ENCODE results near the gene SLC46A3.
"Not testable (repeated sequence)": the region's sequence is repeated elsewhere in the genome, so short reads cannot be mapped to it uniquely, and the experiment has no call there.

Gene SLC46A3, protein sequence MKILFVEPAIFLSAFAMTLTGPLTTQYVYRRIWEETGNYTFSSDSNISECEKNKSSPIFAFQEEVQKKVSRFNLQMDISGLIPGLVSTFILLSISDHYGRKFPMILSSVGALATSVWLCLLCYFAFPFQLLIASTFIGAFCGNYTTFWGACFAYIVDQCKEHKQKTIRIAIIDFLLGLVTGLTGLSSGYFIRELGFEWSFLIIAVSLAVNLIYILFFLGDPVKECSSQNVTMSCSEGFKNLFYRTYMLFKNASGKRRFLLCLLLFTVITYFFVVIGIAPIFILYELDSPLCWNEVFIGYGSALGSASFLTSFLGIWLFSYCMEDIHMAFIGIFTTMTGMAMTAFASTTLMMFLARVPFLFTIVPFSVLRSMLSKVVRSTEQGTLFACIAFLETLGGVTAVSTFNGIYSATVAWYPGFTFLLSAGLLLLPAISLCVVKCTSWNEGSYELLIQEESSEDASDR

DNA sequence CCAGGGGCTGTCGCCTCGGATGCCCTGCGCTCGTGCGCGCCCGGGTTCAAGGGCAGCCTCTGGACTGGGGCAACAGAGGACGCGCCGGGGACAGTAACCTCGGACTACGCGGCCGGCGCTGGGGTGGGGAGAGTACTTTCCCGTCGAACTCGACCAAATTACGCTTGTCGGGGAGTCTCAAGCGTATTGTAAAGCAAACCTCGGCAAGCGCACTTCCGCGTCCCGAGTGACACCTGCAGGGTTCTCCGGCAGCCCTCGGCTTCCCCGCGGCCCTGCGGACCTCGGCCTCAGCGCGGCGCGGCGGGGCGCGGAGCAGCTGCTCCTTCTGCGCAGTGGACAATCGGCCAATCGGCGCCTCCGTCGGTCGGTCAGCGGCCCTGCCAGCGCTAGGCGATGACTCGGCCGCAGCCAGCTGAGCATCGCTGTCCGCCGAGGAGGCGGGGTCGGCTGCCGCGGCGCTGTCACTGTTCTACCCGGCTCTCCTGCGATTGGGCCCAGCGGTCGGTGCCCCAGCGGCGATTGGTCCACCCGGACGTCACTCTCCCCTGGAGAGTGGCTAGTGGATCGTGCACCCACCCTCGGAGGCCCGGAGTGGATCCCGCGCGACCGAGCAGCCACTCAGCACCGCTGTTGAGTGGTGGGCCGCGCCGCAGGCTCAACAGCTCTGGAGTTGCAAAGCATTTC, at the start of gene SLC46A3:
SLC46A3 (minus strand) TSS at position 428 of the 684 bp plus-strand sequence. CDS start 972 bp downstream, outside the sequence.
- peak; percentile 98 for DNase-seq

DNA sequence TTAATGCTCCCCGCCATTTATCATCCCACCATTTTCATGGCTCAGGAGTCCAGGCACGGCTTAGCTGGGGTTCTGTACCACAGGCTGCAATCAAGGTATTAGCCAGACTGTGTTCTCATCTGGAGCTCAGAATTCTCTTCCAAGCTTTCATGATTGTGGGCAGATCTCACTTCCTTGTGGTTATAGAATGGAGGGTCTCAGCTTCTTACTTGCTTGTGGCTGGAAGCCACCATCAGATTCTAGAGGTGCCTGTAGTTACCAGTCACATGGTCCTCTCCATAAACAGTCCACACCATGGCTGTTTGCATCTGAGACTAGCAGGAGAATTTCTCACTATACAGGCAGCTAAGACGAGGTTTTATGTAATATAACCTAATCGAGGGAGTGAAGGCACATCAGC, 45.1 kb upstream of the SLC46A3 start:
- DNase-seq: no peak

DNA sequence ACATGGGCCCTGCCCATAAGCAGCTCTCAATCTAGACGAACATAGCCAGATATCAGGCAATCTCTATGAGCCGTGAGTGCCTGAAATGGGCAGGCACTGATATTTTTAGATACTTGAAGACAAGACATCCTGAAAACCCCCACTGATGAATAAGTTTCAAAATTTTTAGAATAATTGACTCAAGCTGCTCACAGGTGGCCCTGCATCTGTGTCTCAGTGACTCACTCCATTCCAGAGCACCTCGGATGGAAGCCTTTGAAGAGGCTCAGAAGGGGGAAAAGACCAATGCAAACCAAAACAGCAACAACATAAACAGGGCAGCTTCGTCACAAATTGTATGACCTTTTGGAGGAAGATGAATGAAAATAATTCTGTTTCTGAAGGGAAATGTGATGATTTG, 42.8 kb upstream of the SLC46A3 start:
- DNase-seq: no peak

DNA sequence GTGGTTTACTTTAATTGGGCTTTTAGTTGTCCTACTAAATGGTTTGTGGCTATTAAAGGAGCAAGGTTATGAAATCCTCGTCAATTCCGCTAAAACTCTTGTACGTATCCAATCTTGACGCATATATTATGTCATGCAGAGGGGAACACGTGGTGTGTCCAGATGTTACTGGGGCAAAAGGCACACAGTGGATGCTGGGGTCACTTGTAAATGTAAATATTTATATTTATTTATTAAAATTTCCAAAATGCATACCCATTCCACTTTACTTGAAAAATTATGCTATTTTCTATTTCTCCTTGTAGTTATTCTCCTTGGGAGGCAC, 36.7 kb upstream of the SLC46A3 start:
- no peak for DNase-seq

DNA sequence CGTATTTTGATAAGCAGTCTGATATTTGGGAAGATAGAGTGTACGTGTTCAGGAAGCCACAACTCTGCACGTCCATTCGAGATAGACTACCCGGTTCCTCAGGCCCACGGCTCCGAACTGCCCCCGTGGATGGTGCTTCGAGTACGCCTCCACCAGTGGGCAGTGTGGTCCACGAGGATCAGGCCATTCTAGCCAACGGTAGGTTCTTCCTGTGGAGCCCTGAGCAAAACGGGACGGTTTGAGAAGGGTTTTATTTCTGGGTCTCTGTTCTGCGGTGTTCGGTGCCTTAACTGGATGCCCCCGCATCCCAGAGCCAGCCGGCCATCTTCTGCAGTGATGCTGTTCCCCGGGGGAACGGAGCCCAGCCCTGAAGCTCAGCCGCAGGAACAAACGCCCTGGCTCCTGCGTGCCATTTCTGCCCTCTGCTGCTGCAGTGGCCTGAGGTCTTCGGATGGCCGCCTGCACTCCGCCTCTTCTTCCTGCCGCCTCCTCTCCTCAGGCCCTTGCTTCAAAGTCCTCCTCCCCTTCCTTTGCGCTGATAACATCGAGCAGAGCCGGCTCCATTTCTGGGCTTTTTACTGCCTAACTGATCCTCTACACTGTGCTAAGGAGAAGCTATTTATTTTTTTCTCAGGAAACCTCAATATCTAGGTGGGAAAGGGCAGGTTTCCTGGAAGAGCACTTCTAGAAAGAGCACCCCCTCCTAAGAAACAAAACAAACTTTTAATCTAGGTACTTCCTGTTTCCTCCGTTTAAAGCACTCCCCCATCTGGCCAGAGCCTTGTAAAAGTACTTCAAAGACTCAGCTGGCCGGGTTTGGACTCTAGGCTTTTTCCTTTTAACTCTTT, 36.2 kb upstream of the SLC46A3 start:
- no peak for DNase-seq

DNA sequence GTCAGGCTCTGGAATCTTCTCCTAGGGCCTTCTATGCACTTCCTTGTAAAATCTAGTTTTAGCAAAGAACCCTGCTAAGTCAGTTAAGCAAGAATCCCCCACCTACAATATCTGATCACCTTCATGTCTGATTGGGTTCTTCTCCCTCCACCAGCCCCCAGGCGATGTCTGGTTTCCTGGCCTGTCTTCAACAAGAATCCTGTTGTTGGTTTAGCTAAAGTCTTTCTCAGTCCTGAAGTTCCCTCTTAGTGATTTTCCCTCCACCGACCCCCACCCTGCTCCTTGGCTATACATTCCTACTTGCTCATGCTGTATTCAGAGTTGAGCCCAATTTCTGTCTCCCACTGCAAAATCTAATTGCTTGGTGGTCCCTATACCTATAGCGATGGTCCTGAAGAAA, 35.2 kb upstream of the SLC46A3 start:
- no peak for DNase-seq

DNA sequence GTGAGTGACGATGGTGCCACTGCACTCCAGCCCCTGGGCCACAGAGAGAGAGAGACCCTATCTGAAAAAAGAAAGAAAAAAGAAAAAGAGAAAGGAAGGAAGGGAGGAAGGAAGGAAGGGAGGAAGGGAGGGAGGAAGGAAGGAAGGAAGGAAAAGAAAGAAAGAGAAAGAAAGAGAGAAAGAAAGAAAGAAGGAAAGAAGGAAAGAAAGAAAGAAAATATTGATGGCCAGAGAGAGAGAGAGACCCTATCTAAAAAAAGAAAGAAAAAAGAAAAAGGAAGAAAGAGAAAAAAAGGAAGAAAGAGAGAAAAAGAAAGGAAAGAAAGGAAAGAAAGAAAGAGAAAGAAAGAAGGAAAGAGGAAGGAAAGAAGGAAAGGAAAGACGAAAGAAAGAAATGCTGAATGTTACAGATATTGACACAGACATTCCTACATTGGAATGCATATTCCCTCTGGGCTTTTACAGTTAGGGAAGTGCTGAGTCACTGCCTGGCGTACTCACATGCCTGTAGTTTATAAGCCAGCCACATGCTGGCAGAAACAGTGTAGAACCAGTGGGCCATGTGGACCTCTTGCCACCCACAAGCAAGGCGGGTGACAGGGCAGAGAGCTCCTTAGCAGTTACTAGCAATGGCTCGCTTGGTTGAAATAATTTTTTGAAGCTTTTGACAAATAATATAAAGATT, 34.6 kb upstream of the SLC46A3 start:
- no peak for DNase-seq

DNA sequence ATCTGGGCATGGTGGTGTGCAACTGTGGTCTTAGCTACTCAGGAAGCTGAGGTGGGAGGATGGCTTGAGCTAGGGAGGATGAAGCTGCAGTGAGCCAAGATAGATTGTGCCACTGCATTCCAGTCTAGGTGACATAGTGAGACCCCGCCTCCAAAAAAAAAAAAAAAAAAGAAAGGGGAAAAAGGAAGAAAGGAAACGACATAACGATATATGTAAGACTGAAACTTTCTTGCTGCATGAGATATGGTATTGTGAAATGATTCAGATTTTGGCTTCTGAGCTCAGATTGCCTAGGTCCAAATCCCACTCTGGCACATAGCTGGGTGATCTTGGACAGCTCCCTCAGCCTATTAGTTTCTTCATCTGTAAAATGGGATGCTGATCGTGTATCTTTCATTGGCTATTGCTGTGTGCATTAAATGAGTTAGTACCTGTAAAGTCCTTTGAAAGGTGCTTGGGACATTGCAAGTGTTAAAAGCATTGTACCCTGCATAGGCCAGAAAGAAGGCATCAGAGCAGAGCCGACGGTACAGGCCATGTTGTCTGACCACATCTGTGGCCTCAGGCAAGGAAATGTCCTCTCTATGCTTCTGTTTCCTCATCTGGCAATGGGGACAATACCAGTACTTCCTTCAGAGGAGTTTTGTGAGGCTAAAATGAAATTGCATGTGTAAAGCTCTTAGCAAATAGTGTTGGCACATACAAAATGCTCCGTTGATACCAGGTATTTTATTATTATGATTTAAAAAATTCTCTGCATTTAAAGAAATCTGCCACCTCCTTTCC, 32.6 kb upstream of the SLC46A3 start:
- no peak for DNase-seq

DNA sequence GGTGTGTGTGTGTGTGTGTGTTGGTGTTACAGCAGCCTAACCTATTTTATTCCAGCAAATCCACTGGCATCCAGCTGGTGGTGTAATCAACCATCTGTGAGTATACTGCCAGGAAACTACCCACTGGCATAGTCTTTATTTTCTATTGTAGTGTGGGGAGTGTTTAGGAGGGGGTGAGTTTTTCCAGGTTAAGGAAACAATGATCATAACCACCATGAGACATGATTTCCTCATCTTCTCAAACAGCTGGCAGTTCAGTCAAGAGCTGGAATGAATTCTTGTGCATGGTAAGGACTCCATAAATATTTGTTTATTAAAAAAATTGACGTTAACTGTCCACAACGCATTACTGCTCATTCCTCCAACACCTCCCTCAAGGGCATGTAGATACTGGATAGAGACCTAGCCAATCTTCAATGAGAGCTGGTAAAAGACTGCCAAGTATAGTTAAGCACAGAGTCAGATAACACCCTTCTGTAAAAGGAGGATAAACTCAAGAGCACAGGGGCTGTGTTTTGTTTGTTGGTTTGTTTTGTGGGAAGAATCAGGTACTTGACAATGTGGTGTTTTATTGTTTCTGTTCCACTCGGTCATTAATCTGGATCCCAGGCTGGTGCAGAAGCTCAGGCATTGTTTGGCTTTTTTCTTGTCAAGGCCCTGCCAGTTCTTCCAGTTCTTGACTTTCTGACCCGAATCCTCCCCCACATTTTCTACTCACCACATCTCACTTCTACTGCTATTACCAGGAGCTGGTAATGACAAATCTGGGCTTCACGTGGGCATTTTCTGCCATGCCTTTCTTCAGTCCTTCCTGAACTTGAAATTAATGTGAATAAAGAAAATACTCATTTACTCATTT, 31.6 kb upstream of the SLC46A3 start:
- DNase-seq: no peak

DNA sequence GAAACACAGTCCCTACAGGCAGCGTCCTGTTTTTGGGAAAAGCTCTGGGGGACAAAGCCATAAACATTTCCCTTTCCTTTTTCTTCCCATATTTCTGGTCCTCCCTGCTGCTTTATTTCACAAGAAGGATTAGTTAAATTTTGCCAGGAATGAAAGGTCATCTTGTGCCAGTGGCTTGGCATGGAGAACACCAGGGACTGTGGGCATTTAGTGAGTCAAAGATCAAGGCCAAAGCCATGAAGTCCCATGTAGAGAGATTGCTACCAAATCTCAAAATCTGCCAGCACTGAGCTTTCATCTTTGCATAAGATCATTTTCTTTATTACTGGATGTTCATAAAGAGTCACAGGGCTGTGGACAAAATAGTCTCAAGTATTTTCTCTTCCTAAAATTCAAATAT, 29.1 kb upstream of the SLC46A3 start:
- DNase-seq: no peak

DNA sequence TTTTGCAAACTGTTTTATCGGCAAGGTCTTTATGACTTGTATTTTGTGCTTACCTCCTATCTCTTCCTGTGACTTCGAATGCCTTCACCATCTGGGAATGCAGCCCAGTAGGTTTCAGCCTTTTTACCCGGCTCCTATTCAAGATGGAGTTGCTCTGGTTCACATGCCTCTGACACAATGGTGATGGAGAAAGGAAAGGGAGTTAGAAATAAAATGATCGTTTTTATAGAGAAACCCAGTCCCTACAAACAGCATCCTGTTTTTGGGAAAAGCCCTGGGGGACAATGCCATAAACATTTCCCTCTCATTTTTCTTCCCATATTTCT, 27.5 kb upstream of the SLC46A3 start:
- no peak for DNase-seq

DNA sequence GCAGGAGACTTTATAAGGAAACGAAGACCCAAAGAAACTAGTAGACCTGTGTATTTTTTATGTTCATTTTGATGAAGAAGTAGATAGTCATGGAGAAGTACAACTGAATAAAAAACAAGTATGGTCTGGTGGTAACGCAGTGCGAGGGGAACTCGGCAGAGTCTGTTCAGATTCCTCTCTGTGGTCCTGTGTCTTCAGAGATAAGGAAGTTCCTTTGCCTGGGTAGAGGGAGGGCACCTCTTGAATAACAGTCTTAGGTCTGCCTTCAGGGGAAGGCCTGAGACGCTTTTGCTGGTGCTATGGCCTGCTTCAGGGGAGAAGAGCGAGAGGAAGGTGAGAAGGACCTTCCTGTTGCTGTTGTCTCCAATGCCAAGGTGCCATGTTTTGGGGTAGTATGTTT, 25.9 kb upstream of the SLC46A3 start:
- no peak for DNase-seq

DNA sequence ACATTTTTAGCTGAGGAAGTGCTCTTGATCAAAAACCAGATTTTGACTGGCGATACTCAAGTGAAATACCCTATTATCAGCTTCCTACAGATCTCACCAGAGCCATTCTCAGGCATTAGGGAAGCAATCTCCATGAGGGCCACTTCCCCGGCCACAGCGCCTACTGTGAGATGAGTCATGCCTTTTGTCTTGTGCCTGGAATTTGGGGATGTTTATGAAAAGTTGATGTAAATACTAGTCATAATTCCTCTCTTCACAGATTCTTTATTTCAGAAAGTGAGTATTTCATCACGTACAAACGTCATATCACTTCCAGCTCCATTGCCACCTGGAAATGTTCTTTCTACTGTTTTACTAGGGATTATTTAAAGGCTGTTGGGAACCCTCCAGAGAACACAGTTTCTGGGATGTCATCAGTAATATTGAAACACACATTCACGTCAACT, 25.3 kb upstream of the SLC46A3 start:
- DNase-seq: no peak

DNA sequence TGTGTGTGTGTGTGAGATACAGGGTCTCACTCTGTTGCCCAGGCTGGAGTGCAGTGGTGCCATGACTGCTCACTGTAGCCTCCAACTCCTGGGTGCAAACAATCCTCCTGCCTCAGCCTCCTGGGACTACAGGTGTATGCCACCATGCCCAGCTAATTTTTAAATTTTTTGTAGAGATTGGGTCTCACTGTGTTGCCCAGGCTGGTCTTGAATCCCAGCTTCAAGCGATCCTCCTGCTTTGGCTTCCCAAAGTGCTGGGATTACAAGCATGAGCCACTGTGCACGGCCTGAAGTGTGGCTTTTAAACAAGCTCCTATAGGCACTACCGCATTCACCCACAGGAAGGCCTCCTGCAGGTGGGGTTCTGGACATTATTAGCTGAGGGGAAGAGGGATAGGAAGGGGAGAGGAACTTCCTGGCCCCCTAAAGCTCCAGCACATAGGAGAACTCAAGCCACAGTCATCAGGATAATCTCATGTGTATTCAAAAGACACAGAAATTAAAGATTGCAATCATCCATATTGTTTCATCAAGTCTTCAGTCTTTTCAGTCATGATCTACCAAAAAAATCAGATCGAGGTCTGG, 24.8 kb upstream of the SLC46A3 start:
- DNase-seq: no peak

DNA sequence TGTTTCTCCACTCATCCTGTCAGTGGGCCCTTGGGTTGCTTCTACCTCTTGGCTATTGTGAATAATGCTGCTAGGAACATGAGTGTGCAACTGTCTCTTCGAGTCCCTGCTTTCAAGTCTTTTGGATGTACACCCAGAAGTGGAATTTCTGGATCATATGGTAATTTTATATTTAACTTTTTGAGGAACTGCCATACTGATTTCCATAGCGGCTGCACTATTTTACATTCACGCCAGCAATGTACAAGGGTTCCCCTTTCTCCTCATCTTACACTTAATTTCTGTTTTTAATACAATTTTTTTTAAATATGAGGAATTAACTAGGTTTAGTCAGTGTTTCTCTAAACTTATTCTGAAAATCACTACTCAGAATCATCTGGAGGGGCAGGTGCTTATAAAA, 24.2 kb upstream of the SLC46A3 start:
- no peak for DNase-seq

DNA sequence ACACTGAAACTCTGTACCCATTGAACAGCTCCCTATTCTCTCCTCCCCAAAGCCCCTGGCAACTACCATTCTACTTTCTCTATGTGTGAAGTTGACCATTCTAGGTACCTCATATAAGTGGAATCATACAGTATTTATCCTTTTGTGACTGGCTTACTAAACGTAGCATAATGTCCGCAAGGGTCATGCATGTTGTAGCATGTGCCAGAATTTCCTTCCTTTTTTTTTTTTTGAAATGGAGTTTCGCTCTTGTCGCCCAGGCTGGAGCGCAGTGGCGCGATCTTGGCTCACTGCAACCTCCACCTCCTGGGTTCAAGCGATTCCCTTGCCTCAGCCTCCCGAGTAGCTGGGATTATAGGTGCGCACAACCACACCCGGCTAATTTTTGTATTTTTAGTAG, 23.7 kb upstream of the SLC46A3 start:
- DNase-seq: not testable (repeated sequence)

DNA sequence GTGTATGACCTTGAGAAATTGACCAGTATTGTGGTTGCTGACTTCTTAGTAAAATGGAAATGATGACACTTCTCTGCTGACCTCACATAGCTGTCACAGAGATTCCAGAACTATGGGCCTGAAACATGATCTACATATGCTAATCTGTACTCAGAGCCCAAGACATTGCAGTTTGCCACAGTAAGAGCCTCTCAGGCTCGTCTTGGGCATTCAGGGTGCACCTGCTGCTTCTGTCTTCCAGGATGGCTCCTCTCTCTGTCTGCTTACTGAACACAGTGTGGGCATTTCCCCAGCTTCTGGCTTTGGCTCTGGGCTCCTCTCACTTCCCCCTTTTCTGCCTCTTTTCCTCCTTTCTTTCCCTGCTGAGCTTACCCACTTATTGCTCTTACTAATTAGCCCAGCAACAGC, 22.3 kb upstream of the SLC46A3 start:
- DNase-seq: no peak

DNA sequence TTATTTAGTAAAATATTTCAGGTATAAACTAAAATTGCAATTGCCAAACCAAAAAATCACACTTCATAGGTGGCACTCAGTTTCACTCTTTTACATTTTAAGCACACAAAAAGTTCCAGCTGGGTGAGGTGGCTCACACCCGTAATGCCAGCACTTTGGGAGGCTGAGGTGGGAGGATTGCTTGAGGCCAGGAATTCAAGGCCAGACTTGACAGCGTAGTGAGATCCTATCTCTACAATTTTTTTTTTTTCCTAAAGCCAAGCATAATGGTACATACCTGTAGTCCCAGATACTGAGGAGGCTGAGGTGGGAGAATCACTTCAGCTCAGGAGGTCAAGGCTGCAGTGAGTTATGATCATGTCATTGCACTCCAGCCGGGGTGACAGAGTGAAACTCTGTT, 20.6 kb upstream of the SLC46A3 start:
- no peak for DNase-seq

DNA sequence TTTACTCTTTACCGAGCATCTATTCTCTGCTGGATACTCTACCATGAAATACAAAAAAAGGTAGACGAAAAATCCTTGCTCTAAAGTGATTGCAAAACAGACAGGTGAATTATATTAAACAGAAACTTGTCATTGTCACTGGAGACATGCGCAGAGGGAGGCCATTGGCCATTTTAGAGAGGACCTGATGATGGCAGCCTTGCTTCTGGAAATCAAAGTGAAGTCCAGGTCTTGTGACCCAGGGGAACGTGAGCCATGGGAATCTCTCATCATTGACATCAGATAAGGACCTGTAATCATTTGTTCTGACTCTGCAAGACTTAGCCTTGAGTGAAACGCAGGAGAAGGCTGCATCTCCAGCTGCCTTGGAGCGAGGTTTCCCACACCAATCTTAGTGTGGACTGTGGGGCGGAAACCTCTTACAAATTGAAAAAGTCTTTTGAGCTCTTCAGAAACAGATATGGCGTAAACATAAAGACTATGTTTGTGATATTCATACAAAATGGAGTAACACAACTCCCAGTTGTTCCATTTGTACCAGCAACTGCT, 16.8 kb upstream of the SLC46A3 start:
- DNase-seq: no peak

DNA sequence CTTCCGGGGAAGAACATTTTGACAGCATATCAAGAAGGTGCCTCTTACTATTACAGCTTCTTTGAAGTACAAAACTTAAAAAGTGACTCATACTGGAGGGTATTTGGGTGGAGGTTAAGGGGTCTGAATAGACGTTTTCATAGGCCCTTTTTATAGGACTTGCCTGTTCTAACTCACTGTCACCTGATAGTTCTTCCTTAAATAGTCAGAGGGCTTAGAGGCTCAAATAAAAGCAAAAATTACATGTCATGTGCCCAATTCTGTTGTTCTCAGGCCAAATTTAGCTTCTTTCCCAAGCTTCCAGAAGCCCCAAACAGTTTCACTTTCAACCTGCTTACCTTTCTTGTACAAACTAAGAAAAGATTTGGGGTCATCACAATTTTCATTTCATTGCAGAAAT, 16.1 kb upstream of the SLC46A3 start:
- DNase-seq: no peak

DNA sequence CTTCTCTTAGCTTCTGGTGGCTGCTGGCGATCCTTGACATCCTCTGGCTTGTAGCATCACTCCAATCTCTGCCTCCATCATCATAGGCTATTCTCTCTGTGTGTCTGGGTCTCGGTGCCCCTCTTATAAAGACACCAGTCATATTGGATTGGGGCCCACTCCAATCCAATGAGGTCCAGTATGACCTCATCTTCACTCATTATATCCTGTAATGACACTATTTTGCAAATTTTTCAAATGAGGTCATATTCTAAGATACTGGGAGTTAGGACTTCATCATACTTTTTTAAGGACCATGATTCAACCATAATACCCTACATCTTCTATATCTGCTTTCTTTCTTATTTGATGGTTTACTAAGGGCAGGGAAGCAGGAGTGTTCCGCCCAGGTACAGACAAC, 12.0 kb upstream of the SLC46A3 start:
- DNase-seq: no peak

Measured in CD4-positive, alpha-beta T cell treated with Interleukin-21 for 1 hour (primary cell).